HT-29 (cell line): Measurements from ENCODE around the gene SYNCRIP. TPM values are rescaled to one million over a fixed set of nuclear protein-coding genes. Genes with fewer than 3 reads are reported as not detected.
"Not testable (repeated sequence)": the region's sequence is repeated elsewhere in the genome, so short reads cannot be mapped to it uniquely, and the experiment has no call there.

ENCODE experiments used
- DNase-seq: peaks from one replicate; pipeline ENCODE4 v3.0.0-alpha.2; 2015; ENCODE audit warnings: low spot score
- total RNA-seq: library from RNA; depleted of rRNA; stranded (reverse); fragments of >200 nt; shearing (Covaris generic); gene quantifications from 2 replicates; pipeline ENCODE4 v1.2.3, GENCODE V29; 2014; rRNA removed

Gene SYNCRIP
- 59.2 and 66.4 TPM in 2 replicates for total RNA-seq

DNA sequence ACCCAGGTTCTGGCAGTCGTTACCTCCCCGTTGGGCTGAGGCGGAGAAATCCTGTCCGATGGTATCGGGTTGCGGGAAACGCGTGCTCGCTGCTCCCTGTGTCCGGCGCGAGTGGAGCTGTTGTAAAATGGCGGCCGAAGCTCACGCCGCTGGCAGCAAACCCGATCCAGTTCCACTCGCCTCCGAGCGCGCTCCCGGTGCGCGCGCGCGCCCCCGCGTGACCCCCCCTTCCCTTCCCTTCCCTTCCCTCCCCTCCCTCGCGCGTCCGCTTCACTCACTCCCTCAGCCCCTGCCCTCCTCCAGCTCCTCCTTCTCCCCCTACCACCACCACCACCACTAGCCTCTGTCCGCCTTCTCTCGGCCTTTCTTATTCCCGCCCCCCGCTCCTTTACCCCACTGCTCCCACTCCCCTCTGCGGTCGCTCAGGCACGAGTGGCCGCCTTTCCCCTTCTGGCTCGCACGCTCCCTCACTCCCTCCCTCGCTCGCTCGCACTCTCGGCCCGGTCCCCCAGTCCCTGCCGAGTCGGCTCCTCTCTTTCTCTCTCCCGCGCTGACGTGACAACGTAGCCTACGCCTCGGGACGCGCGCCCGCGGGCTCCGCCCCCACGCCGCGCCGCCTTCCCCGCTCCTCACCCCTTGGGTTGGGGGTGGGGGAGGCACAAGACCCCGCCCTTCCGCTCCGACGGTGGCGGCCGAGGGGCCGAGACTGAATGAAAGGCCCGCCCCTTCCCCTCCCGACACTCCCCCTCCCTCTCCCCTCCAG is at the start of gene SYNCRIP:
Gene SYNCRIP (minus strand): TSS at position 113 of the 763 bp plus-strand sequence. CDS start 1,447 bp downstream, outside the sequence.
- DNase-seq: peak; percentile 98

DNA sequence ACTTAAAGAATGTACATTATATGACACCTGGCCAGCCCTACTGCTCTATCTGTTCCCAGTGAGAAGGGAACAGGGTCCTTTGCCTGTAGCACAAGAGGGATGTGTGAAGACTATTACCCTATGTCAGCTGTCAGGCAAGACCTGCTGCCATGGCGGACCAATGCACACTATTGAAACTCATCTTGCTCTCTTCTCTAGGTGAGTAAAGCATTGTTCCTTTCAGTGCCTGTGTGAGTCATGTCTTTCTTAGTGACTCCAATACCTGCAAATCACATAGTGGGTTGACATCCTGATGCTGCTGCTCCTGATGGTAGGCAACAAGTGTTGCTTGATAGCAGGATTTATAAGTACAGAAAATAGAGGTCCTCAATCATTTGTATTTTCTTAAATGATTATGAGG is 48.8 kb upstream of the SYNCRIP start:
- DNase-seq: no peak

- DNase-seq: no peak
These were observed 47.4 kb upstream of the SYNCRIP start for GRCh38 chr6:85690071-85690470.

DNA sequence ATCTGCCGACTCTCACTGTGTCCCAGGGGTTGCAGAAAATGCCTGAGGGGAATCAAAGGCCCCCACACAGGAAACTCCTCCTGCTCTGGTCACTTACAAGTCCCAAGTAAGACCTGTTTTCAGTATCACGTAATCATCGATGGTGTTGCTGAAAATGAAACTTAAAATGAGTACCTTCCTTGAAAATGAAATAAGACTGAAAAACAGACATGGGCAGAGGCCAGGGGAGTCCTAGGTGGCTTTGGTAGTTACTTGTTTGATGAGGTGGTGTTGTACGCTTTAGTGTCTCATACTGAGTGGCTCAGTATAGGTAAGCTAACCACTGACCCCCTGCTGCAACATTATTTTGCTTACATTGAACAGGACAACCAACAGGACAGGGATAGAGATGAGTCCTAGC is 43.0 kb upstream of the SYNCRIP start:
- no peak for DNase-seq

- DNase-seq: no peak
These were observed 42.1 kb upstream of the SYNCRIP start for GRCh38 chr6:85684809-85685171.

- DNase-seq: no peak
These were observed 41.6 kb upstream of the SYNCRIP start for GRCh38 chr6:85684133-85684808.

GRCh38 chr6:85681899-85682298 is 39.2 kb upstream of the SYNCRIP start:
- not testable (repeated sequence) for DNase-seq

DNA sequence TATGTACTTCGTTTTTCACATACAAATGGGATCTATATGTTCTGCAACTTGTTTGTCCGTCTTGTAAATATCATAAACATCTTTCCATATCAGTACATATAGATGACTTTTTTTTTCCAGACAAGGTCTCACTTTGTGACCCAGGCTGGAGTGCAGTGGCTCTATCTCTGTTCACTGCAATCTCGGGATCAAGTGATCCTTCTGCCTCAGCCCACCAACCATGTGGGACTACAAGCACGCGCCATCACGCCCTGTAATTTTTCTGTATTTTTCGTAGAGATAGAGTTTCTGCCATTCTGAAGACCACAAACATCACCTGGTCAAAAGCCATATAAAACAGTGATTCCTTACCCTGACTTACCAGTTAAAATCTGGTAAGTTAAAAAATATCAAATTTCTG is 37.7 kb upstream of the SYNCRIP start:
- DNase-seq: no peak

DNA sequence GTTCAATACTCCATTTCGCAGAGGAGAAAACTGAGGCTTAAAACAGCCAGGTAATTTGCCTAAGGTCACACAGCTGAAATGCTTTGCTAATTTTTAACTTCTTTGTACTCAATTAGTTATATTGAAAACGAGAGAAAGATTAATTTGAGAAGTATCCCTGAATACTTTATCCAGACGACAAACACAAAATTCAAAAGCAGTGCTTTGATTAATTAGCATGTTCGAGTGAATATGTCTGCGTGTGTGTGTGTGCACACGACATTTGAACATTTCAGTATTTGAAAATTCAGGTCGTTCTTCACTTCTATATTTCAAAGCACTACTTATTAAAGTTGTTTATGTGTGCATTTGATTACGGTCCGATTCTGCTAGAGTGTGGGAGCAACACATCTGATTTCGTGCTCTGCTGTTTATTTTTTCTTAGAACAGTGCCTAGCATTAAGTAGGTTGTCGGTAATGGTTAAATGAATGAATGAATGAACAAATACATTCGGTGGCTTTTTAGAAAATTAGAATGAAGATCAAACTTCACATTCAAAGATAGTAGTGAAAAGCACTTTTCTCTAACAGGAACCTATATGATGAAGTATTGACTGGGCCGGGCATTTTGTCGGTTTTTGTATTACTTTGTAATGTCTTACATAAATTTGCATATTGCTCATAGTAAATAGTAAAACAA is 36.9 kb upstream of the SYNCRIP start:
- DNase-seq: no peak

- DNase-seq: peak; percentile 98
These were observed 36.1 kb upstream of the SYNCRIP start for GRCh38 chr6:85678602-85679444.

DNA sequence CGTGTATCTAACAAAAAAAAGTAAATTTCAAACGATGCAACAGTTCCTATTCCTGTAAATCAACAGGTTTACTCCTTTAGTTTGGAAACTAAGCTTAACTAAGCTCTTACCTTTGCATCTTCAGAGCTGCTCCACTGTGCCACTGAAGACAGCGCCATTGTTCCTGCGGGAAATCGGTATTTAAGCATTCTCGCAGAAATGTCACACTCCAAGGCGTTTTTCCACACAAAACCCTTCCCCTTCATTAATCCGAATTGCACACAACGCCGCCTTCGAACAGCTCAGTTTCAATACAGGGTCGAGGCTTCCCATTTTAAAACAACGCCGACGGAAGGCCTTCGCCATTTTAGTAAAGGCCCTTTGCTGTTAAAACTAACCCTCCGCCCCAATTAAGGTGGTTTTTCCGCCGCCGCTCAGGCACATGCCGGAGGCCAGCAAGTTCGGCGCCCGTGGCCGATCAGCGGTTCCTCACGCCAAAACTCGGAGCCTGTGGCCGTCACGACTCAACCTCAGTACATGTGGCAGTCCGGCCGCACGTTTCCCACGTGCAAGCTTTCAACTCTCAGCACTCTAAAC is 35.4 kb upstream of the SYNCRIP start:
- DNase-seq: no peak

GRCh38 chr6:85677234-85677956 is 34.7 kb upstream of the SYNCRIP start:
- peak; percentile 36 for DNase-seq

DNA sequence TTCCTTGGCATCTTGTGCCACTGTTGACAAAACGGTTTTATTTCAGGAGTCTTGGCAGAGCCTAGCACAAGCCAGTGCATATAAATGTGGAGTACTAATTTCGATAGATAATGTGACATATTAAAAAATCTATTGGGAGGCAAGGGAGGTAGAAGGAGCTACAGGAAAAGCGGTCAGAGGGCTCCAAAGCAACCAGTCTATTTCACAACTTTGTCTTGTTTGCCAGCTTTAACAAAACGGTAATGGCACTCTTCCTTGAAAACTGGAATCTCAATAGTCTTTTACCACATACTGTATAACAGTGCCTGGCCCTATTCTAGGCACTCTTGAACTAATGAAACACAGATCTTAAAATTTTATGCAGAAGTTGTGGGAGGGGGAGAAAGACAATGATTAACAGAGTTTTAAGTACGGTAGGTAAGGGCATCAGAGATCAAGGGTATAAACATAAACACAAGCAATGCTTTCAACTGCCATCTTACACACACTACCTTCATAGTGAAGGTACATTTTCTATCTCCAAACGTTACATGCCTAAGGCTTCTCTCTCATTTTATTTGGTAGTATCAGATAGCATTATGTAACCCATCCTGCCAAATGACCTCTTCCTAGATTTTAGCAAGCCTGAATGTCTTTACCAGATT is 33.5 kb upstream of the SYNCRIP start:
- no peak for DNase-seq

DNA sequence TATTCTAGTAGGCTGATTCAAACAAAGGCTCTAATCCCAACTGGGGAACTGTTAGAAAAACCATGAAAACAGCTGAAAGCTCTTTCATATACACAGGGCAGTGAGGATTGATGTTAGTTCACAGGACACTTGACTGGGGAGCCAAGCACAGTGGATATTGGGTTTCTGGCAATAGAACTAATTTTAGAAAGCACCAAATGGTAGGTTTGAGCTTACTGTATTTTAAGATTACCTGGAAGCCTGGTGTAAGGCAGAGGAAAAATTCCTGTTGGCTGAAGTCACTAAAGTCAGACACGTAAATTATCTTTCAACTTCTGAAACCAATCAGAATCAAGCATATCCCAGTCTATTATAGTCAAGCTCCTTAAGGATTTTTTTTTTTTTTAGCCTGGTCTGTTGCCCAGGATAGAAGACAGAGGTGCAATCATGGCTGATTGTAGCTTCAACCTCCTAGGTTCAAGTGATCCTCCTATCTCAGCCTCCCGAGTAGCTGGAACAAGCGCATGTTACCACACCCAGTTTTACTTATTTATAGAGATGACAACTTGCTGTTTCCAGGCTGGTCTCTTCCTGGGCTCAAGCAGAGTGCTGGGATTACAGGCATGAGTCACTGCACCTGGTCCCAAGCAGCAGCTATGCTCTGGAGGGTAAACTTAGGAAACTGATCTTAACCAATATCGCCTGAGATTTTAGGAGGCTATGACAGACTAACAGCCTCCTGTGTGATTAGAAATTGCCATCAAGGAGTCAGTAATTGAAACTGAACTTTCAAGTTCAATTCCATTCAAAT is 32.5 kb upstream of the SYNCRIP start:
- no peak for DNase-seq

DNA sequence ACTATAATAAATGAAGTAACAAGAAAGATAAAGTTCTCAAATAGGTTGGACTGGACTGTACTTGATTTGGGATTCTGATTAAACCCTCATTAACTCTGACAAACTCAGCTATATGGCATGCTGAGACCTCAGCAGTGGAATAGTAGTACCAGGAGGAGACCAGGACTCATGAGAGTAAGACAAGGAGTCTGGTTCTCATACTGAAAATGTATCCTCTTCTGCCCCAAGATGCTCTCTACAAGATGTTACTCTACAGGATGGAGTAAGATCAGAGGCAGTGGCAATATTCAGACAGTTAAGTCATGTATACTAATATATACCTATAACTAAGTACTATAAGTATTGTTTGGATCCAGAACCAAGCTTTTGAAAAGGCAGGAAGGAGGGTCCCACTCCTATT is 31.9 kb upstream of the SYNCRIP start:
- no peak for DNase-seq

- no peak for DNase-seq
These were observed 30.8 kb upstream of the SYNCRIP start for GRCh38 chr6:85673198-85674139.

GRCh38 chr6:85672623-85673022 is 29.9 kb upstream of the SYNCRIP start:
- DNase-seq: no peak

- no peak for DNase-seq
These were observed 29.4 kb upstream of the SYNCRIP start for GRCh38 chr6:85672050-85672449.
